Type B pancreatic cell (in vitro differentiated cells): ENCODE data around the gene BCL2L11. TPM values are rescaled to one million over a fixed set of nuclear protein-coding genes. Genes with fewer than 3 reads are reported as not detected.

Source experiments
- DNase-seq: peaks from one replicate; pipeline ENCODE4 v3.0.0; 2021; ENCODE audit warnings: mixed read lengths; ENCODE audit not compliant: unreplicated experiment; ENCODE audit errors: extremely low spot score
- H3K27ac Mint-ChIP-seq: 2 replicates; pipeline ENCODE4 v1.8.0; 2021; ENCODE audit warnings: mild to moderate bottlenecking, mixed read lengths
- H3K27me3 Mint-ChIP-seq: 2 replicates; pipeline ENCODE4 v1.8.0; 2021; ENCODE audit warnings: mixed read lengths
- H3K36me3 Mint-ChIP-seq: 2 replicates; pipeline ENCODE4 v1.8.0; 2021; ENCODE audit warnings: mixed read lengths
- H3K4me1 Mint-ChIP-seq: one replicate; pipeline ENCODE4 v1.8.0; 2021; ENCODE audit warnings: mixed read lengths; ENCODE audit not compliant: unreplicated experiment
- H3K4me3 Mint-ChIP-seq: 2 replicates; pipeline ENCODE4 v1.8.0; 2021; ENCODE audit warnings: mild to moderate bottlenecking, mixed read lengths
- H3K9me3 Mint-ChIP-seq: 2 replicates; pipeline ENCODE4 v1.8.0; 2021; ENCODE audit warnings: mixed read lengths
- CTCF ChIP-seq: fragments of 200-600 bp; sonication (generic); conservative IDR thresholded peaks from 2 replicates; pipeline ENCODE4 v1.5.0; 2021; ENCODE audit warnings: antibody characterized with exemption, mild to moderate bottlenecking
- total RNA-seq: library from RNA; stranded (reverse); gene quantifications from 2 replicates; pipeline ENCODE4 v1.2.1, GENCODE V29; 2021; ENCODE audit warnings: low replicate concordance

The BCL2L11 gene
- total RNA-seq, 1 donor from 2014 or later, result 29.2 TPM

- H3K27ac Mint-ChIP-seq, result no peak overlapping the region
- H3K36me3 Mint-ChIP-seq, result no peaks in the 10 kb centered on the region
- DNase-seq, result no peak
- no peak for TF ChIP-seq CTCF
- H3K4me1 Mint-ChIP-seq, result no peaks in the 10 kb centered on the region
- peaks cover 2% of the 10 kb centered on the region for H3K27me3 Mint-ChIP-seq
- no peak overlapping the region for H3K4me3 Mint-ChIP-seq
- H3K9me3 Mint-ChIP-seq, result no peaks in the 10 kb centered on the region
Observed at GRCh38 chr2:111199840-111200239, 79.1 kb downstream of the BCL2L11 start.

GRCh38 chr2:111200333-111200881, 79.7 kb downstream of the BCL2L11 start:
- TF ChIP-seq CTCF, result no peak
- H3K9me3 Mint-ChIP-seq, result no peaks in the 10 kb centered on the region
- H3K4me3 Mint-ChIP-seq, result no peak overlapping the region
- H3K27me3 Mint-ChIP-seq, result no peaks in the 10 kb centered on the region
- H3K27ac Mint-ChIP-seq, result no peak overlapping the region
- H3K36me3 Mint-ChIP-seq, result no peaks in the 10 kb centered on the region
- DNase-seq, result no peak
- H3K4me1 Mint-ChIP-seq, result no peaks in the 10 kb centered on the region

- Mint-ChIP-seq H3K27ac (no peak overlapping the region), H3K27me3 (no peaks in the 10 kb centered on the region), H3K36me3 (no peaks in the 10 kb centered on the region), H3K4me3 (no peak overlapping the region), H3K9me3 (no peaks in the 10 kb centered on the region), H3K4me1 (no peaks in the 10 kb centered on the region)
- no peak for TF ChIP-seq CTCF
- DNase-seq, result no peak
Observed at GRCh38 chr2:111201214-111201613, 80.5 kb downstream of the BCL2L11 start.

- H3K4me3 Mint-ChIP-seq, result no peak overlapping the region
- H3K27ac Mint-ChIP-seq, result no peak overlapping the region
- H3K36me3 Mint-ChIP-seq, result no peaks in the 10 kb centered on the region
- DNase-seq, result no peak
- no peaks in the 10 kb centered on the region for H3K27me3 Mint-ChIP-seq
- H3K9me3 Mint-ChIP-seq, result no peaks in the 10 kb centered on the region
- TF ChIP-seq CTCF, result no peak
- no peaks in the 10 kb centered on the region for H3K4me1 Mint-ChIP-seq
Observed at GRCh38 chr2:111202266-111203040, 81.7 kb downstream of the BCL2L11 start.

- DNase-seq, result no peak
- Mint-ChIP-seq H3K4me3 (no peak overlapping the region), H3K9me3 (no peaks in the 10 kb centered on the region), H3K4me1 (no peaks in the 10 kb centered on the region), H3K27me3 (no peaks in the 10 kb centered on the region), H3K36me3 (no peaks in the 10 kb centered on the region), H3K27ac (no peak overlapping the region)
- no peak for TF ChIP-seq CTCF
Observed at GRCh38 chr2:111204706-111205105, 84.0 kb downstream of the BCL2L11 start.
